Testis (tissue), 2 donors: Measurements from ENCODE around the gene DEFB123.

ENCODE experiments used
- CTCF ChIP-seq, 3 experiments: fragments of 450-650 bp in 2 of 3; fragments of 200-600 bp in 1 of 3; sonication (generic) in 1 of 3; IDR thresholded peaks; one replicate each; pipeline ENCODE4 v1.5.1; 2016 to 2019; ENCODE audit warnings: antibody characterized with exemption in 3 of 3, mild to moderate bottlenecking in 2 of 3, moderate library complexity in 1 of 3
- POLR2A ChIP-seq: fragments of 450-650 bp; IDR thresholded peaks from one replicate; pipeline ENCODE4 v1.6.1; 2017; ENCODE audit warnings: antibody characterized with exemption, mild to moderate bottlenecking, moderate library complexity

GRCh38 chr20:31488115-31488514, 47.7 kb downstream of the DEFB123 start:
- TF ChIP-seq CTCF (IDR thresholded peaks at IDR 0.05), result no peak
- no peak for TF ChIP-seq POLR2A
